ENCODE measurements around the gene RNF169. TPM values are rescaled to one million over a fixed set of nuclear protein-coding genes. Genes with fewer than 3 reads are reported as not detected.
A peak's percentile ranks its signal among the peaks of the same experiment; 100 is the strongest.

The RNF169 gene
- total and polyA plus RNA-seq, 9 of the 15 experiments (the other 6 are each of a cell fraction or from before 2014, with no cell fraction given): 0.68 to 18.1 (median 10.1) TPM

GRCh38 chr11:74726547-74727182 is 22.0 kb upstream of the RNF169 start (continued):
- TF ChIP-seq DMBX1 (CRISPR knock-in tag; IDR thresholded peaks at IDR 0.05; ENCODE audit: borderline replicate concordance) (no peak), ZNF77 (CRISPR knock-in tag; IDR thresholded peaks at IDR 0.05) (no peak), DLX4 (CRISPR knock-in tag; IDR thresholded peaks at IDR 0.05) (no peak), IRF1 (CRISPR knock-in tag; IDR thresholded peaks at IDR 0.05; ENCODE audit: borderline replicate concordance) (no peak), ZNF57 (CRISPR knock-in tag; IDR thresholded peaks at IDR 0.05) (no peak), KLF16 (IDR thresholded peaks at IDR 0.05) (peak; percentile 69), CREM (IDR thresholded peaks at IDR 0.05; ENCODE audit: low read depth) (peak; percentile 41; the same call in 1 of the 2 replicates), ZNF668 (CRISPR knock-in tag; IDR thresholded peaks at IDR 0.05) (no peak), SPI1 (IDR thresholded peaks at IDR 0.05; ENCODE audit: borderline replicate concordance, low read depth, low read length) (no peak), HDAC8 (tag; IDR thresholded peaks at IDR 0.05) (no peak), YY1 (IDR thresholded peaks at IDR 0.05; ENCODE audit: borderline replicate concordance in 1 of 3, control insufficient read depth in 1 of 3, extremely low read depth in 1 of 3, insufficient read depth in 3 of 3, insufficient read length in 1 of 3, insufficient replicate concordance in 2 of 3, low read depth in 1 of 3, low read length in 2 of 3) (peak in 2 of 3 experiments; percentile 12 to 16), KHSRP (IDR thresholded peaks at IDR 0.05) (no peak), DPF2 (IDR thresholded peaks at IDR 0.05) (no peak), ZNF165 (CRISPR knock-in tag; IDR thresholded peaks at IDR 0.05; ENCODE audit: borderline replicate concordance) (no peak), ELF2 (CRISPR knock-in tag; IDR thresholded peaks at IDR 0.05) (no peak), NRF1 (conservative IDR thresholded peaks at IDR 0.05 in 1 of 2, IDR thresholded peaks at IDR 0.05 in 1 of 2) (peak; percentile 77 to 82), TFAP4 (CRISPR knock-in tag; IDR thresholded peaks at IDR 0.05; ENCODE audit: borderline replicate concordance) (peak; percentile 96), RNF2 (IDR thresholded peaks at IDR 0.05) (no peak), BHLHE40 (IDR thresholded peaks at IDR 0.05; ENCODE audit: low read length) (0 out of 2 replicates have a peak, but pooled peaks have one; percentile 21), TEAD2 (tag; IDR thresholded peaks at IDR 0.05) (no peak), RCOR1 (IDR thresholded peaks at IDR 0.05; ENCODE audit: borderline replicate concordance in 1 of 2, low read depth in 2 of 2, low read length in 2 of 2) (peak in 1 of 2 experiments; percentile 56; a peak in 1 of 4 replicates), HDAC3 (IDR thresholded peaks at IDR 0.05; ENCODE audit: borderline replicate concordance, partially characterized antibody) (no peak), RAD21 (CRISPR knock-in tag; conservative IDR thresholded peaks at IDR 0.05 in 1 of 2, IDR thresholded peaks at IDR 0.05 in 1 of 2) (peak; percentile 77 to 90), HNRNPLL (IDR thresholded peaks at IDR 0.05; ENCODE audit: low read depth, low read length, poor library complexity, severe bottlenecking) (peak; percentile 57), DEAF1 (CRISPR knock-in tag; IDR thresholded peaks at IDR 0.05) (peak; percentile 62), ZNF707 (CRISPR knock-in tag; conservative IDR thresholded peaks at IDR 0.05) (no peak)

Data from K562 (cell line).